GM19467 (cell line): Measurements from ENCODE around the gene RC3H2.
"Not testable (repeated sequence)": the region's sequence is repeated elsewhere in the genome, so short reads cannot be mapped to it uniquely, and the experiment has no call there.

ENCODE experiments used
- ATAC-seq: cut with Tn5 transposase; IDR thresholded peaks from one replicate; pipeline ENCODE4 v1.9.1; 2021; ENCODE audit warnings: mild to moderate bottlenecking, moderate library complexity; ENCODE audit not compliant: unreplicated experiment

The RC3H2 gene

GRCh38 chr9:122929796-122930354 is 24.7 kb upstream of the RC3H2 start:
- ATAC-seq, result no peak

GRCh38 chr9:122923947-122924346 is 18.8 kb upstream of the RC3H2 start:
- no peak for ATAC-seq

- no peak for ATAC-seq
These were observed 17.6 kb upstream of the RC3H2 start for GRCh38 chr9:122922713-122923112.

GRCh38 chr9:122918310-122918709 is 13.2 kb upstream of the RC3H2 start:
- no peak for ATAC-seq

- ATAC-seq, result peak; percentile 98
These were observed 8.0 kb upstream of the RC3H2 start, which contains the start of gene ZBTB6 for GRCh38 chr9:122912964-122913673. Gene ZBTB6, minus strand, starts transcription at chr9:122913323. Its CDS starts 1,251 bp downstream, at chr9:122912072.

GRCh38 chr9:122912671-122912963 is 7.5 kb upstream of the RC3H2 start:
- ATAC-seq, result no peak

GRCh38 chr9:122906122-122906521 is 963 bp upstream of the RC3H2 start:
- ATAC-seq, result not testable (repeated sequence)

GRCh38 chr9:122904466-122904822 is 715 bp downstream of the RC3H2 start:
- peak; percentile 15 for ATAC-seq

- ATAC-seq, result no peak
These were observed 4.4 kb downstream of the RC3H2 start for GRCh38 chr9:122900791-122901190.

- no peak for ATAC-seq
These were observed 7.2 kb downstream of the RC3H2 start for GRCh38 chr9:122897969-122898368.

GRCh38 chr9:122888480-122888879 is 16.7 kb downstream of the RC3H2 start:
- no peak for ATAC-seq

GRCh38 chr9:122883125-122883524 is 22.0 kb downstream of the RC3H2 start:
- ATAC-seq, result no peak

- no peak for ATAC-seq
These were observed 25.7 kb downstream of the RC3H2 start for GRCh38 chr9:122879443-122879842.

- no peak for ATAC-seq
These were observed 29.6 kb downstream of the RC3H2 start for GRCh38 chr9:122875523-122875922.

GRCh38 chr9:122867276-122867675 is 37.9 kb downstream of the RC3H2 start:
- not testable (repeated sequence) for ATAC-seq

GRCh38 chr9:122866079-122866478 is 39.1 kb downstream of the RC3H2 start:
- ATAC-seq, result no peak

- ATAC-seq, result no peak
These were observed 39.9 kb downstream of the RC3H2 start for GRCh38 chr9:122865300-122865699.

GRCh38 chr9:122863407-122863806 is 41.8 kb downstream of the RC3H2 start:
- no peak for ATAC-seq

- no peak for ATAC-seq
These were observed 44.6 kb downstream of the RC3H2 start for GRCh38 chr9:122860319-122861142.

- ATAC-seq, result no peak
These were observed 47.3 kb downstream of the RC3H2 start for GRCh38 chr9:122857815-122858214.

- not testable (repeated sequence) for ATAC-seq
These were observed 52.9 kb downstream of the RC3H2 start for GRCh38 chr9:122852085-122852786.
